Measurements from ENCODE around the gene ZNF467. TPM values are rescaled to one million over a fixed set of nuclear protein-coding genes. Genes with fewer than 3 reads are reported as not detected.

ZNF467 gene
- total RNA-seq, 4 donors from 2014 or later = 4.2 to 15.4 (median 9.3) TPM

DNA sequence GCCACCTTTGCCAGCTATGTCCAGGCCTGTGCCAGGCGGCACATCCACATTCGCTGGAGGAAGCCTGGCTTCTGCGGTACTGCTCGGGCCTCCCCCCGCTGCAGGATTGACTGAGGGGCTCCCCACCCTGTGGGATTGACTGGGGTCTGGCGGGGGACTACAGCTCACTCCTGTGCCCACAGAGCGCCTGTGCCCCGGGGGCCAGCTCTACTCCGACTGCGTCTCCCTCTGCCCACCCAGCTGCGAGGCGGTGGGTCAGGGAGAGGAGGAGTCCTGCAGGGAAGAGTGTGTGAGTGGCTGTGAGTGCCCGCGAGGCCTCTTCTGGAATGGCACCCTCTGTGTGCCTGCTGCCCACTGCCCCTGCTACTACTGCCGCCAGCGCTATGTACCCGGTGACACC is 6.7 kb upstream of the ZNF467 start:
- no peaks in the 10 kb centered on the region for H3K9me3 ChIP-seq
- H3K27ac ChIP-seq = no peak overlapping the region
- H3K36me3 ChIP-seq = no peaks in the 10 kb centered on the region
- WGBS, 2 donors (ENCODE audit: low coverage in 1 of 2) = 90% methylated on average over 2 of the region's 17 CpGs; no CpG with 5 or more reads in 1 of the 2 donors
- peaks cover 11% of the 10 kb centered on the region for H3K27me3 ChIP-seq
- TF ChIP-seq POLR2AphosphoS5 (IDR thresholded peaks at IDR 0.05) = no peak
- TF ChIP-seq, protein P1, sequence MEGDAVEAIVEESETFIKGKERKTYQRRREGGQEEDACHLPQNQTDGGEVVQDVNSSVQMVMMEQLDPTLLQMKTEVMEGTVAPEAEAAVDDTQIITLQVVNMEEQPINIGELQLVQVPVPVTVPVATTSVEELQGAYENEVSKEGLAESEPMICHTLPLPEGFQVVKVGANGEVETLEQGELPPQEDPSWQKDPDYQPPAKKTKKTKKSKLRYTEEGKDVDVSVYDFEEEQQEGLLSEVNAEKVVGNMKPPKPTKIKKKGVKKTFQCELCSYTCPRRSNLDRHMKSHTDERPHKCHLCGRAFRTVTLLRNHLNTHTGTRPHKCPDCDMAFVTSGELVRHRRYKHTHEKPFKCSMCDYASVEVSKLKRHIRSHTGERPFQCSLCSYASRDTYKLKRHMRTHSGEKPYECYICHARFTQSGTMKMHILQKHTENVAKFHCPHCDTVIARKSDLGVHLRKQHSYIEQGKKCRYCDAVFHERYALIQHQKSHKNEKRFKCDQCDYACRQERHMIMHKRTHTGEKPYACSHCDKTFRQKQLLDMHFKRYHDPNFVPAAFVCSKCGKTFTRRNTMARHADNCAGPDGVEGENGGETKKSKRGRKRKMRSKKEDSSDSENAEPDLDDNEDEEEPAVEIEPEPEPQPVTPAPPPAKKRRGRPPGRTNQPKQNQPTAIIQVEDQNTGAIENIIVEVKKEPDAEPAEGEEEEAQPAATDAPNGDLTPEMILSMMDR (IDR thresholded peaks at IDR 0.05) = no peak
- no peak for TF ChIP-seq EP300 (IDR thresholded peaks at IDR 0.05)
- no peak for TF ChIP-seq POLR2A (IDR thresholded peaks at IDR 0.05)
- H3K4me1 ChIP-seq = peaks cover 0 to 14% (median 1%) of the 10 kb centered on the region in 3 donors
- ATAC-seq = no peak
- H3K4me3 ChIP-seq = no peak overlapping the region

DNA sequence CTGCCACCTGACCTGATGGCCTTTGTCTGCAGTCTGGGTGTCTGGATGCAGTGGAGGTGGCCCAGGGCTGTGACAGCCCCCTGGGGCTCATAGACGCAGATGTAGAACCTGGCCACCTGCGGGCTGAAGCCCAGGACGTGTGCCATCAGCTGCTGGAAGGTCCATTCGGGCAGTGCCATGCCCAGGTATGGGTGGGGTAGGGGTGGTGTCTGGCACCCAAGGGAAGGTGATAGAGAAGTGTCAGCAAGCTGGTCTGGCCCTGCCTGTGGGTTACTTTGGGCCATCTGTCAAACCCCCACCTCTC is 6.1 kb upstream of the ZNF467 start:
- H3K36me3 ChIP-seq = no peaks in the 10 kb centered on the region
- peaks cover 11% of the 10 kb centered on the region for H3K27me3 ChIP-seq
- H3K4me3 ChIP-seq = no peak overlapping the region
- WGBS, 2 donors (ENCODE audit: low coverage in 1 of 2) = no CpG with 5 or more reads among the region's 4 CpGs
- ATAC-seq = no peak
- H3K27ac ChIP-seq = no peak overlapping the region
- H3K4me1 ChIP-seq = peaks cover 0 to 20% (median 6%) of the 10 kb centered on the region in 3 donors
- TF ChIP-seq, protein P1 (IDR thresholded peaks at IDR 0.05) = no peak
- no peak for TF ChIP-seq POLR2A (IDR thresholded peaks at IDR 0.05)
- no peak for TF ChIP-seq EP300 (IDR thresholded peaks at IDR 0.05)
- TF ChIP-seq POLR2AphosphoS5 (IDR thresholded peaks at IDR 0.05) = no peak
- no peaks in the 10 kb centered on the region for H3K9me3 ChIP-seq

DNA sequence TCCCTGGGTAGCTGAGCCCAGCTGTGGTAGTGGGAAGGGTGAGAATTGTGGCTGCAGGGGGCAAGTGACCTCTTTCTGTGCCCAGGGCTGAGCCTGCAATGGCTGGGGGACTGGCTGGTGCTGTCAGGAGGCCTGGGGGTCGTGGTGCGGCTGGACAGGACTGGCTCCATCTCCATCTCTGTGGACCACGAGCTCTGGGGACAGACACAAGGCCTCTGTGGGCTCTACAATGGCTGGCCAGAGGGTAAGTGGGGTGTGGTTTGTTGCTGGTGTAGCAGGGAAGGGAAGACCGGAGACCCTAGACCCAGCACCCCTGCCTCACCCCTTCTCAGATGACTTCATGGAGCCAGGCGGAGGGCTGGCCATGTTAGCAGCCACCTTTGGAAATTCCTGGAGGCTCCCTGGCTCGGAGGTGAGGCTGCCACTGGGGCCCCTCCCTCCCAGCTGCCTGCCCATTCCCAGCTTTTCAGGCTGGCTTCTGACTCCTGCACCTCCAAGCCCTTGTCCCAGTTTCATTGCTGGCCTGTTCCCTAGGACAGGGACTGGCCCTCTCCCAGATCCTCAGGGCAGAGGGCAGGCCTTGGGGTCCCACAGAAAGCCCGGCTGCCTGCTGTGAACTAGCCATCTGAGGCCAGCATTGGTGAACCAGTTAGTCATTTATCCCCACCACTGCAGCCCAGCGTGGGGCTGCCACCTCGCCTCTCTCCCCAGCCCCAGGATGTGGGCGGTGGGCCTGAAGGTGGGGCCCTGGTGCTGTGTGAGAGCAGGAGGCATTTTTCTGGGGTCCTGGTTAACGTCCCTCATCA is 5.5 kb upstream of the ZNF467 start:
- ATAC-seq = no peak
- 87% methylated on average over 3 of the region's 11 CpGs; no CpG with 5 or more reads in 1 of the 2 donors for WGBS, 2 donors (ENCODE audit: low coverage in 1 of 2)
- Histone ChIP-seq H3K27me3 (peaks cover 10% of the 10 kb centered on the region), H3K36me3 (no peaks in the 10 kb centered on the region), H3K27ac (no peak overlapping the region), H3K4me3 (no peak overlapping the region), H3K9me3 (no peaks in the 10 kb centered on the region), H3K4me1 (peaks cover 0 to 26% (median 9%) of the 10 kb centered on the region in 3 donors)
- no peak for TF ChIP-seq POLR2AphosphoS5 (IDR thresholded peaks at IDR 0.05)
- TF ChIP-seq EP300 (IDR thresholded peaks at IDR 0.05) = no peak
- TF ChIP-seq, protein P1 (IDR thresholded peaks at IDR 0.05) = no peak
- no peak for TF ChIP-seq POLR2A (IDR thresholded peaks at IDR 0.05)

DNA sequence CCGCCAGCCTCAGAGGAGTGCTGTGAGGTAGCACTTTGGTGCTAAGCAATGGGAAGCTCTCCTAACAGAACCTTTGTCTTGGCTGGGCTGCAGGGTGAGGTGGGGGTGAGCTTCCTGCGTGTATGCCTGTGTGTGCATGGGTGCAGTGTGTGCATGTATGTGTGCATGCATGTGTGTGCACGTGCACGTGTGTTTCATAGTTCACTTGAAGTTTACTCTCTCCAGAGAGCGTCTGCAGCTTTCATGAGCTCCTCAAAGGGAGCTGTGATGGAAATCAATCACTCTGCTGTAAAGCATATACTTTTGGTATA is 4.9 kb upstream of the ZNF467 start:
- H3K36me3 ChIP-seq = no peaks in the 10 kb centered on the region
- ATAC-seq = no peak
- no peak overlapping the region for H3K27ac ChIP-seq
- H3K9me3 ChIP-seq = no peaks in the 10 kb centered on the region
- WGBS, 2 donors (ENCODE audit: low coverage in 1 of 2) = 20 to 39% methylated on average over 1 to 3 of the region's 5 CpGs
- TF ChIP-seq POLR2A (IDR thresholded peaks at IDR 0.05) = no peak
- TF ChIP-seq POLR2AphosphoS5 (IDR thresholded peaks at IDR 0.05) = no peak
- TF ChIP-seq, protein P1 (IDR thresholded peaks at IDR 0.05) = no peak
- peaks cover 3% of the 10 kb centered on the region for H3K27me3 ChIP-seq
- H3K4me3 ChIP-seq = no peak overlapping the region
- peaks cover 0 to 31% (median 9%) of the 10 kb centered on the region in 3 donors for H3K4me1 ChIP-seq
